Colonic mucosa (tissue), 4 donors: ENCODE measurements around the gene BRD9. TPM values are rescaled to one million over a fixed set of nuclear protein-coding genes. Genes with fewer than 3 reads are reported as not detected.

Source experiments
- DNase-seq: peaks from one replicate; pipeline ENCODE4 v3.0.0-alpha.2; 2020
- H3K27ac ChIP-seq: fragments of 200-600 bp; one replicate; pipeline ENCODE4 v1.8.0; 2021
- H3K27me3 ChIP-seq: fragments of 200-600 bp; one replicate; pipeline ENCODE4 v1.8.0; 2021
- H3K36me3 ChIP-seq: fragments of 200-600 bp; one replicate; pipeline ENCODE4 v1.8.0; 2021
- H3K4me1 ChIP-seq: fragments of 200-600 bp; one replicate; pipeline ENCODE4 v1.8.0; 2021; ENCODE audit warnings: mild to moderate bottlenecking
- H3K4me3 ChIP-seq: fragments of 200-600 bp; one replicate; pipeline ENCODE4 v1.8.0; 2021
- H3K9ac ChIP-seq, 2 donors: one replicate each; pipeline ENCODE4 v1.7.0; 2013; ENCODE audit warnings: control low read depth in 2 of 2, low read depth in 2 of 2, low read length in 2 of 2
- H3K9me3 ChIP-seq: fragments of 200-600 bp; one replicate; pipeline ENCODE4 v1.8.0; 2021
- CTCF ChIP-seq: fragments of 200-600 bp; IDR thresholded peaks from one replicate; pipeline ENCODE4 v1.8.0; 2022; ENCODE audit warnings: antibody characterized with exemption, mild to moderate bottlenecking
- intact Hi-C: fragments of 100-400 bp; cut with DNase I; formaldehyde crosslinking; loops from one replicate; pipeline ENCODE4 v1.14.1; 2022
- total RNA-seq, 2 donors: library from RNA; stranded (reverse); fragmentation: NEBNext Ultra II Directional in 1 of 2; extraction: Animal tissue kit (Norgen Biotek cat#: 25700) in 1 of 2; gene quantifications; one replicate each; pipeline ENCODE4 v1.2.1, GENCODE V29; 2021
- donor health status: healthy.
- donor health status: DM: no; HTN: no; CAD: no.
- donor health status: DM: no; HTN: no; CAD: no.

BRD9 gene
- total RNA-seq, 2 donors from 2014 or later, result 22.3 to 41.8 TPM

GRCh38 chr5:914612-915011, 22.0 kb upstream of the BRD9 start:
- Histone ChIP-seq H3K4me1 (no peaks in the 10 kb centered on the region), H3K27ac (no peak overlapping the region), H3K9ac (no peak overlapping the region), H3K4me3 (no peak overlapping the region), H3K36me3 (no peaks in the 10 kb centered on the region), H3K27me3 (no peaks in the 10 kb centered on the region), H3K9me3 (no peaks in the 10 kb centered on the region)
- no peak for TF ChIP-seq CTCF
- intact Hi-C loops, result no loop called here
- DNase-seq, result no peak

- Histone ChIP-seq H3K27me3 (no peaks in the 10 kb centered on the region), H3K9ac (no peak overlapping the region), H3K4me1 (no peaks in the 10 kb centered on the region), H3K36me3 (no peaks in the 10 kb centered on the region), H3K9me3 (no peaks in the 10 kb centered on the region), H3K27ac (no peak overlapping the region), H3K4me3 (no peak overlapping the region)
- no peak for DNase-seq
- TF ChIP-seq CTCF, result no peak
- intact Hi-C loops, result no loop called here
Measured at GRCh38 chr5:914174-914573, 21.6 kb upstream of the BRD9 start.

GRCh38 chr5:912280-913091, 19.9 kb upstream of the BRD9 start:
- H3K27ac ChIP-seq, result no peak overlapping the region
- intact Hi-C loops, result no loop called here
- no peak overlapping the region for H3K9ac ChIP-seq
- no peaks in the 10 kb centered on the region for H3K4me1 ChIP-seq
- no peak for TF ChIP-seq CTCF
- H3K9me3 ChIP-seq, result no peaks in the 10 kb centered on the region
- H3K27me3 ChIP-seq, result no peaks in the 10 kb centered on the region
- DNase-seq, result no peak
- H3K4me3 ChIP-seq, result no peak overlapping the region
- H3K36me3 ChIP-seq, result no peaks in the 10 kb centered on the region

- Histone ChIP-seq H3K4me1 (no peaks in the 10 kb centered on the region), H3K36me3 (no peaks in the 10 kb centered on the region), H3K4me3 (no peak overlapping the region), H3K27me3 (no peaks in the 10 kb centered on the region), H3K27ac (no peak overlapping the region), H3K9ac (no peak overlapping the region), H3K9me3 (no peaks in the 10 kb centered on the region)
- TF ChIP-seq CTCF, result no peak
- intact Hi-C loops, result no loop called here
- no peak for DNase-seq
Measured at GRCh38 chr5:911601-912000, 19.0 kb upstream of the BRD9 start.

GRCh38 chr5:910769-911160, 18.2 kb upstream of the BRD9 start:
- H3K9ac ChIP-seq, result no peak overlapping the region
- intact Hi-C loops, result no loop called here

More at GRCh38 chr5:910769-911160, 18.2 kb upstream of the BRD9 start:
- Histone ChIP-seq H3K4me1 (no peaks in the 10 kb centered on the region), H3K27me3 (no peaks in the 10 kb centered on the region), H3K9me3 (no peaks in the 10 kb centered on the region), H3K36me3 (no peaks in the 10 kb centered on the region), H3K27ac (no peak overlapping the region), H3K4me3 (no peak overlapping the region)
- no peak for TF ChIP-seq CTCF
- DNase-seq, result no peak
